ENCODE data around the gene CD14.

DNA sequence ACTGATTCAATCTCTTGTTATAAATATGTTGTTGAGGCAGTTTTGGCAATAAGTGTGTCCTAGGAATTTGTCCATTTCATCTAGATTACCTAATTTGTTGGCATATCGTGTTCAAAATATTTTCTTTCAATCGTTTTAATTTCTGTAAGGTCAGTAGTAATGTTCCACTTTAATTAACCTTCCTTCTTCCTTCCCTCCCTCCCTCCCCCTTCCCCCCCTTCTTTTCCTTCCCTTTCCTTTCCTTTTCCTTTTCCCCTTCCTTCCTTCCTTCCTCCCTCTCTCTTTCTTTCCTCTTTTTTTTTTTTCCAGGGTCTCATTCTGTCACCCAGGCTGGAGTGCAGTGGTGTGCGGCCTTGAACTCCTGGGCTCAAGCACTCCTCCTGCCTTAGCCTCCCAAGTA lies 27.1 kb downstream of the CD14 start:
- TF ChIP-seq EZH2 (IDR thresholded peaks at IDR 0.05) (no peak), FOXP2 (optimal IDR thresholded peaks at IDR 0.05; ENCODE audit: control extremely low read depth, extremely low read length, insufficient read depth) (no peak), POLR2AphosphoS5 (IDR thresholded peaks at IDR 0.05; ENCODE audit: borderline replicate concordance, low read depth, low read length) (no peak)

Data from SK-N-MC (cell line).